Ovary (tissue), 3 donors: ENCODE results near the gene PRSS48.
"Not testable (repeated sequence)": the region's sequence is repeated elsewhere in the genome, so short reads cannot be mapped to it uniquely, and the experiment has no call there.

Experiments used
- CTCF ChIP-seq, 3 donors: fragments of 450-650 bp in 2 of 3; fragments of 200-600 bp in 1 of 3; IDR thresholded peaks; one replicate each; pipeline versions ENCODE4 v1.5.1 to v1.8.0; 2016 to 2022; ENCODE audit warnings: antibody characterized with exemption in 3 of 3, mild to moderate bottlenecking in 1 of 3
- POLR2A ChIP-seq: fragments of 450-650 bp; IDR thresholded peaks from one replicate; pipeline ENCODE4 v1.6.1; 2017; ENCODE audit warnings: antibody characterized with exemption, mild to moderate bottlenecking, moderate library complexity
- donor health status: DM: no; HTN: no; CAD: no.

- TF ChIP-seq CTCF (IDR thresholded peaks at IDR 0.05); POLR2A: not testable (repeated sequence)
Measured at GRCh38 chr4:151255680-151256079, 21.3 kb upstream of the PRSS48 start.
